T-cell (primary cell): ENCODE results near the gene TMOD2. TPM values are rescaled to one million over a fixed set of nuclear protein-coding genes. Genes with fewer than 3 reads are reported as not detected.

Experiments
- ATAC-seq, 4 experiments: fragments of 200-7000 bp in 3 of 4; fragments of 150-1000 bp in 1 of 4; cut with Tn5 transposase; replicated peaks in 1 of 4; 1 replicate in 3 of 4; 2 replicates in 1 of 4; pipeline ENCODE4 v1.10.0; 2021; ENCODE audit warnings: moderate library complexity in 3 of 4, mild to moderate bottlenecking in 2 of 4, moderate number of reproducible peaks in 1 of 4
- CTCF ChIA-PET, 2 donors: fragments of 300-600 bp; sonication (Branson Sonifier 250); formaldehyde crosslinking; loops; one replicate each; lab custom pipeline; 2022; ENCODE audit warnings: antibody characterized with exemption in 2 of 2; lab: Charles Lee
- POLR2A ChIA-PET, 2 donors: fragments of 300-600 bp; sonication (Branson Sonifier 250); formaldehyde crosslinking; loops; one replicate each; lab custom pipeline; 2022; ENCODE audit warnings: antibody characterized with exemption in 2 of 2; lab: Charles Lee
- DNase-seq, 35 experiments: peaks; one replicate each; pipeline versions ENCODE4 v3.0.0 to v3.0.0-alpha.2; 2013 to 2023
- H3K27ac ChIP-seq: one replicate; pipeline ENCODE4 v1.5.1; 2013; ENCODE audit warnings: low read length
- H3K27me3 ChIP-seq, 2 experiments: replicated peaks in 1 of 2; 1 replicate in 1 of 2; 2 replicates in 1 of 2; pipeline versions ENCODE4 v1.6.1 to v1.7.0; 2013; ENCODE audit warnings: low read length in 1 of 2, mixed read lengths in 1 of 2; ENCODE audit not compliant: control insufficient read depth in 2 of 2, insufficient read depth in 2 of 2; ENCODE audit errors: extremely low read depth in 1 of 2
- H3K36me3 ChIP-seq, 2 donors: 1 replicate in 1 of 2; 2 replicates in 1 of 2; pipeline versions ENCODE4 v1.6.1 to v1.7.0; 2013; ENCODE audit warnings: low read length in 1 of 2; ENCODE audit not compliant: control insufficient read depth in 2 of 2, insufficient read depth in 1 of 2; ENCODE audit errors: extremely low read depth in 1 of 2
- H3K4me1 ChIP-seq, 2 experiments: 1 replicate in 1 of 2; 2 replicates in 1 of 2; pipeline versions ENCODE4 v1.6.1 to v1.7.0; 2013; ENCODE audit warnings: low read length in 2 of 2, mixed read lengths in 1 of 2; ENCODE audit not compliant: insufficient read depth in 2 of 2, control insufficient read depth in 1 of 2; ENCODE audit errors: extremely low read depth in 1 of 2
- H3K4me3 ChIP-seq, 2 donors: 1 replicate in 1 of 2; 2 replicates in 1 of 2; pipeline versions ENCODE4 v1.5.1 to v1.7.0; 2013; ENCODE audit warnings: mild to moderate bottlenecking in 2 of 2, low read length in 1 of 2, moderate library complexity in 1 of 2; ENCODE audit not compliant: control insufficient read depth in 1 of 2; ENCODE audit errors: extremely low read depth in 1 of 2
- H3K9me3 ChIP-seq: 2 replicates; pipeline ENCODE4 v1.7.0; 2013
- H3K27ac Mint-ChIP-seq, 2 donors: one replicate each; pipeline ENCODE4 v1.8.0; 2020 to 2021; ENCODE audit warnings: mild to moderate bottlenecking in 2 of 2, mixed read lengths in 2 of 2
- H3K27me3 Mint-ChIP-seq, 2 donors: one replicate each; pipeline ENCODE4 v1.8.0; 2021 to 2022; ENCODE audit warnings: mixed read lengths in 2 of 2
- H3K36me3 Mint-ChIP-seq: one replicate; pipeline ENCODE4 v1.8.0; 2021; ENCODE audit warnings: mixed read lengths
- H3K4me1 Mint-ChIP-seq, 3 donors: one replicate each; pipeline ENCODE4 v1.8.0; 2020 to 2022; ENCODE audit warnings: mixed read lengths in 3 of 3, mild to moderate bottlenecking in 1 of 3
- H3K4me3 Mint-ChIP-seq, 3 donors: one replicate each; pipeline ENCODE4 v1.8.0; 2020 to 2022; ENCODE audit warnings: mild to moderate bottlenecking in 3 of 3, mixed read lengths in 3 of 3, moderate library complexity in 3 of 3
- H3K9me3 Mint-ChIP-seq, 3 donors: one replicate each; pipeline ENCODE4 v1.8.0; 2020 to 2022; ENCODE audit warnings: mixed read lengths in 3 of 3
- WGBS: methylation state at CpG from one replicate; pipeline ENCODE4 v1.1.5; 2013; ENCODE audit warnings: missing lambda C conversion rate; ENCODE audit not compliant: insufficient coverage; 5-methylcytosine and 5-hydroxymethylcytosine counted together
- total RNA-seq, 35 experiments: library from RNA in 6 of 35; stranded (reverse) in 6 of 35; fragments of 120-200 nt in 1 of 35; gene quantifications; one replicate each; pipeline versions ENCODE4 v1.2.1 to v1.2.4 and lab custom pipeline; 2013 to 2026

The TMOD2 gene
- total RNA-seq, 5 donors from 2014 or later (not counting 1 experiment from before 2014, with no cell fraction given): 10.9 to 17.2 (median 16.8) TPM

GRCh38 chr15:51714162-51714561 is 37.2 kb upstream of the TMOD2 start:
- Histone ChIP-seq H3K4me1 (no peaks in the 10 kb centered on the region), H3K36me3 (no peaks in the 10 kb centered on the region), H3K9me3 (no peaks in the 10 kb centered on the region), H3K4me3 (no peak overlapping the region), H3K27me3 (no peaks in the 10 kb centered on the region), H3K27ac (no peak overlapping the region)
- Mint-ChIP-seq H3K4me1 (no peaks in the 10 kb centered on the region), H3K36me3 (no peaks in the 10 kb centered on the region), H3K4me3 (no peak overlapping the region), H3K9me3 (no peaks in the 10 kb centered on the region), H3K27me3 (no peaks in the 10 kb centered on the region), H3K27ac (no peak overlapping the region)
- ChIA-PET POLR2A (no interaction called here), CTCF (no interaction called here)
- DNase-seq (no peak), ATAC-seq (no peak)
- WGBS: no CpG with 5 or more reads among the region's 1 CpG

- 100% methylated on average over 1 of the region's 1 CpG for WGBS
- Histone ChIP-seq H3K4me1 (no peaks in the 10 kb centered on the region), H3K9me3 (no peaks in the 10 kb centered on the region), H3K27me3 (no peaks in the 10 kb centered on the region), H3K27ac (no peak overlapping the region), H3K4me3 (no peak overlapping the region), H3K36me3 (peaks cover 0 to under 1% of the 10 kb centered on the region in 2 donors)
- no peaks in the 10 kb centered on the region for H3K9me3 Mint-ChIP-seq
- ChIA-PET CTCF (interaction anchor here in 1 of 2 donors (0.6 kb wide), 1 partner anchor 1077 kb away, joined by 7 read pairs; no protein-coding TSS in a partner anchor), POLR2A (no interaction called here)
- DNase-seq (no peak), ATAC-seq (no peak)
- no peak overlapping the region for H3K27ac Mint-ChIP-seq
- H3K27me3 Mint-ChIP-seq: no peaks in the 10 kb centered on the region
- H3K4me3 Mint-ChIP-seq: no peak overlapping the region
- no peaks in the 10 kb centered on the region for H3K36me3 Mint-ChIP-seq
- H3K4me1 Mint-ChIP-seq: peaks cover 0 to 1% (median 0%) of the 10 kb centered on the region in 3 donors
Observed at GRCh38 chr15:51714911-51715310, 36.5 kb upstream of the TMOD2 start.

DNA sequence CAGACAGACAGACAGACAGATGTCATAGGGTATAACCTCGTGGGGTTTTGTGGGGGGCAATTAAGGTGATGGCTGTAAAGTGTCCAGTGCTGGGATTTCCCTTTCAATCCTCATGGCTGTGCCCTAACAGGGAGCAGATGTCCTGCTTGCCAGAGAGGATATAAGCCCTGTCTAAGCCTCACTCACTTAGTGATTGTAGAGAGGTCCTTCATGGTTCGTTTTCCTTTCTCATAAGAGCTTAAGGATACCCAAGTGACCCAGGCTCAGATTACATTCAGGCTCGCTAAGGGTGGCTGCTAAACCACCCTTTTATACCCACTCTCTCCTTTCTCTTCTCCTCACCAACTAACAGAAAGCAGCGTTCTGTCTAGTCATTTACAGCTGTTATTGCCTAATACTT is 33.2 kb upstream of the TMOD2 start:
- H3K4me1 Mint-ChIP-seq: peaks cover 5 to 13% (median 6%) of the 10 kb centered on the region in 3 donors
- CTCF ChIA-PET: no interaction called here
- no peak overlapping the region for H3K4me3 ChIP-seq
- no peak overlapping the region for H3K27ac Mint-ChIP-seq
- no peaks in the 10 kb centered on the region for H3K27me3 Mint-ChIP-seq
- ATAC-seq (no peak), DNase-seq (no peak)
- POLR2A ChIA-PET: no interaction called here
- no peaks in the 10 kb centered on the region for H3K9me3 Mint-ChIP-seq
- H3K36me3 Mint-ChIP-seq: peaks cover 20% of the 10 kb centered on the region
- H3K4me1 ChIP-seq: no peaks in the 10 kb centered on the region
- H3K27me3 ChIP-seq: no peaks in the 10 kb centered on the region
- peaks cover 0 to 25% of the 10 kb centered on the region in 2 donors for H3K36me3 ChIP-seq
- H3K4me3 Mint-ChIP-seq: no peak overlapping the region
- H3K9me3 ChIP-seq: no peaks in the 10 kb centered on the region
- no peak overlapping the region for H3K27ac ChIP-seq
- WGBS: no CpG with 5 or more reads among the region's 4 CpGs

GRCh38 chr15:51718746-51719145 is 32.7 kb upstream of the TMOD2 start:
- Histone ChIP-seq H3K4me3 (no peak overlapping the region), H3K36me3 (peaks cover 0 to 29% of the 10 kb centered on the region in 2 donors), H3K27ac (no peak overlapping the region), H3K4me1 (no peaks in the 10 kb centered on the region), H3K27me3 (no peaks in the 10 kb centered on the region), H3K9me3 (no peaks in the 10 kb centered on the region)
- no peak overlapping the region for H3K27ac Mint-ChIP-seq
- 81% methylated on average over 2 of the region's 3 CpGs for WGBS
- ChIA-PET CTCF (no interaction called here), POLR2A (no interaction called here)
- no peak overlapping the region for H3K4me3 Mint-ChIP-seq
- DNase-seq (no peak), ATAC-seq (no peak)
- no peaks in the 10 kb centered on the region for H3K27me3 Mint-ChIP-seq
- H3K9me3 Mint-ChIP-seq: no peaks in the 10 kb centered on the region
- H3K4me1 Mint-ChIP-seq: peaks cover 6 to 16% (median 8%) of the 10 kb centered on the region in 3 donors
- H3K36me3 Mint-ChIP-seq: peaks cover 20% of the 10 kb centered on the region

GRCh38 chr15:51720201-51720995 is 31.0 kb upstream of the TMOD2 start:
- CTCF ChIA-PET: interaction anchor here in 1 of 2 donors (0.7 kb wide), 1 partner anchor 16 kb away, joined by 3 read pairs; no protein-coding TSS in a partner anchor
- DNase-seq (no peak), ATAC-seq (no peak)
- peaks cover 29% of the 10 kb centered on the region for H3K36me3 Mint-ChIP-seq
- Histone ChIP-seq H3K27ac (no peak overlapping the region), H3K4me1 (peaks cover 2 to 3% of the 10 kb centered on the region in 2 experiments), H3K36me3 (peaks cover 0 to 33% of the 10 kb centered on the region in 2 donors), H3K9me3 (no peaks in the 10 kb centered on the region), H3K4me3 (no peak overlapping the region), H3K27me3 (no peaks in the 10 kb centered on the region)
- peak overlapping the region in 1 of 2 donors; percentile 71 for H3K27ac Mint-ChIP-seq
- H3K27me3 Mint-ChIP-seq: no peaks in the 10 kb centered on the region
- no peaks in the 10 kb centered on the region for H3K9me3 Mint-ChIP-seq
- WGBS: 82% methylated on average over 3 of the region's 8 CpGs
- H3K4me3 Mint-ChIP-seq: no peak overlapping the region
- POLR2A ChIA-PET: no interaction called here
- peaks cover 20 to 31% (median 22%) of the 10 kb centered on the region in 3 donors for H3K4me1 Mint-ChIP-seq

DNA sequence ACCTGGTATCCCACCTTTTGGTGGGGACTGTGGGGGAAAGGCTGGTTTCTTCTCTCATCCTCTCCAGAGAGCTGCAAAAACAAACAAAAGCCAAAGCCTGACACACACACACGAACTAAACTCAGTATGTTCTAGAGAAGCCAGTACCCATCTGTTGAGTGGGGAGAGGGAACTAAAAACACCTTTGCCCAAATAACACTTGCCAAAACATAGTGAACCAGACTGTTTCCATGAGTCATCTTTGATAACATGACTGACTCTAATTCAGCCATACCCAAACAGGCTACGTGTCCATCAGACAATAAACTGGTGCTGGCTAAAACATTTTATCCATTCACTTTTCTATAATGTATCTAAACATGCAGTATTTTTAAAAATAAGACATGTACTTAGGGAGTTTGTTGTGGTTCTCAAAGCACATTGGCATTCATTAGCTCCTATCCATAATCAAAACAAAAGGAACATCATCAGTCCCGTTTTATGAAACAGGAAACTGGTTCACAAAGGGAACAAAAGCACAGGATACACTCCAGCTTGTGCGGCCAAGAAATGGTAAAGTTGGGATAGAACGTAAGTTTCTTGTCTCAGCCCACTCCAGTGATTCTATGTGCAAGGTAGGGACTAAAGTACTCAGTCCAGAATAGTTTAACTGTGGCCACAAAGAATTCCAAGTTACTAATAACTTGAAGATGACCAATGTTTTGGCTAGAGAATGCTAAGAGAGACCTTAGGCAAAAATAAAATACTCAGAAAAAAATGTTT is 30.0 kb upstream of the TMOD2 start:
- peaks cover 29% of the 10 kb centered on the region for H3K36me3 Mint-ChIP-seq
- H3K4me1 Mint-ChIP-seq: peaks cover 28 to 41% (median 31%) of the 10 kb centered on the region in 3 donors
- Histone ChIP-seq H3K4me1 (peaks cover 3 to 5% of the 10 kb centered on the region in 2 experiments), H3K27ac (no peak overlapping the region), H3K36me3 (peaks cover 0 to 33% of the 10 kb centered on the region in 2 donors), H3K4me3 (no peak overlapping the region), H3K27me3 (no peaks in the 10 kb centered on the region), H3K9me3 (no peaks in the 10 kb centered on the region)
- DNase-seq (no peak), ATAC-seq (no peak)
- ChIA-PET POLR2A (no interaction called here), CTCF (interaction anchor here in 1 of 2 donors (0.6 kb wide), 1 partner anchor 65 kb away, joined by 7 read pairs; no protein-coding TSS in a partner anchor)
- H3K9me3 Mint-ChIP-seq: no peaks in the 10 kb centered on the region
- H3K27me3 Mint-ChIP-seq: no peaks in the 10 kb centered on the region
- H3K4me3 Mint-ChIP-seq: no peak overlapping the region
- no CpG with 5 or more reads among the region's 5 CpGs for WGBS
- no peak overlapping the region for H3K27ac Mint-ChIP-seq
